Vagina (tissue), 2 donors: ENCODE measurements around the gene GAD1. TPM values are rescaled to one million over a fixed set of nuclear protein-coding genes. Genes with fewer than 3 reads are reported as not detected.

Experiments used
- DNase-seq, 2 donors: peaks; one replicate each; pipeline ENCODE4 v3.0.0-alpha.2; 2017; ENCODE audit errors: extremely low spot score in 2 of 2
- H3K27ac ChIP-seq: fragments of 200-600 bp; sonication (generic); one replicate; pipeline ENCODE4 v1.5.1; 2019
- H3K27me3 ChIP-seq: fragments of 200-600 bp; sonication (generic); one replicate; pipeline ENCODE4 v1.5.1; 2019
- H3K36me3 ChIP-seq, 2 donors: fragments of 200-600 bp; sonication (generic); one replicate each; pipeline ENCODE4 v1.5.1; 2017 to 2019
- H3K4me1 ChIP-seq: fragments of 200-600 bp; sonication (generic); one replicate; pipeline ENCODE4 v1.5.1; 2019
- H3K4me3 ChIP-seq, 2 donors: fragments of 200-600 bp; sonication (generic); 1 replicate in 1 of 2; 2 replicates in 1 of 2; pipeline ENCODE4 v1.5.1; 2016 to 2019
- H3K9me3 ChIP-seq: fragments of 200-600 bp; sonication (generic); one replicate; pipeline ENCODE4 v1.5.1; 2019
- POLR2A ChIP-seq, 2 donors: fragments of 450-650 bp; IDR thresholded peaks; one replicate each; pipeline ENCODE4 v1.6.1; 2017; ENCODE audit warnings: antibody characterized with exemption in 2 of 2, mild to moderate bottlenecking in 2 of 2, moderate library complexity in 2 of 2
- POLR2AphosphoS5 ChIP-seq, 2 donors: sonication (generic); formaldehyde crosslinking; IDR thresholded peaks; one replicate each; pipeline ENCODE4 v1.9.0; 2017; ENCODE audit warnings: antibody characterized with exemption in 2 of 2, mild to moderate bottlenecking in 2 of 2, low read depth in 1 of 2; ENCODE audit not compliant: insufficient read depth in 1 of 2
- intact Hi-C: fragments of 100-400 bp; cut with DNase I; formaldehyde crosslinking; loops from one replicate; pipeline ENCODE4 v1.15.1; 2023
- total RNA-seq: library from RNA; depleted of rRNA; stranded (reverse); fragments of >200 nt; gene quantifications from one replicate; pipeline ENCODE4 v1.2.3, GENCODE V29; 2016
- TF ChIP-seq, protein P1 (sequence below), 3 experiments: fragments of 450-650 bp in 2 of 3; fragments of 200-600 bp in 1 of 3; sonication (generic) in 1 of 3; IDR thresholded peaks; one replicate each; pipeline ENCODE4 v1.5.1; 2017 to 2019; ENCODE audit warnings: antibody characterized with exemption in 3 of 3, mild to moderate bottlenecking in 2 of 3, moderate library complexity in 2 of 3

GAD1 gene
- total RNA-seq, 1 donor from 2014 or later: not detected

DNA sequence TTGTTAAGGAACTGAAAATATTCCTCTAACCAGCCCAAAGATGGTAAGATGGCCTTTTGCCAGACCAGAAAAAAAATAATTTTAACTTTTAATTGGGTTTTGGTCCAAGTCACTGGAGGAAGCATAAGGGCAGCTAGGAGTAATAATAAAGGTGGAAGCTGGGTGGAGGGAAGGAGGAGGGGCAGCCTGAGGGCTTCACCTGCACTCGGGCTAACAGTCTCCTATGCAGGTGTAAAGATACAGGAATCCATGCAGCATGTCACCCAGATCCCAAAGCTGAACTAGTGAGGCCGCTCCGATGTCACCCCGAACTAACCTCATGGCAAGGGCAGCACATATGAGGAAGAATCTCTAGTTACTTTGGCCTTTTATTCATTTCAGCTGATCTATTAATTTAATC lies 75.2 kb downstream of the GAD1 start:
- no peaks in the 10 kb centered on the region for H3K36me3 ChIP-seq
- H3K9me3 ChIP-seq: no peaks in the 10 kb centered on the region
- intact Hi-C loops: no loop called here
- no peak overlapping the region for H3K27ac ChIP-seq
- no peak for TF ChIP-seq POLR2A (IDR thresholded peaks at IDR 0.05)
- TF ChIP-seq, protein P1, sequence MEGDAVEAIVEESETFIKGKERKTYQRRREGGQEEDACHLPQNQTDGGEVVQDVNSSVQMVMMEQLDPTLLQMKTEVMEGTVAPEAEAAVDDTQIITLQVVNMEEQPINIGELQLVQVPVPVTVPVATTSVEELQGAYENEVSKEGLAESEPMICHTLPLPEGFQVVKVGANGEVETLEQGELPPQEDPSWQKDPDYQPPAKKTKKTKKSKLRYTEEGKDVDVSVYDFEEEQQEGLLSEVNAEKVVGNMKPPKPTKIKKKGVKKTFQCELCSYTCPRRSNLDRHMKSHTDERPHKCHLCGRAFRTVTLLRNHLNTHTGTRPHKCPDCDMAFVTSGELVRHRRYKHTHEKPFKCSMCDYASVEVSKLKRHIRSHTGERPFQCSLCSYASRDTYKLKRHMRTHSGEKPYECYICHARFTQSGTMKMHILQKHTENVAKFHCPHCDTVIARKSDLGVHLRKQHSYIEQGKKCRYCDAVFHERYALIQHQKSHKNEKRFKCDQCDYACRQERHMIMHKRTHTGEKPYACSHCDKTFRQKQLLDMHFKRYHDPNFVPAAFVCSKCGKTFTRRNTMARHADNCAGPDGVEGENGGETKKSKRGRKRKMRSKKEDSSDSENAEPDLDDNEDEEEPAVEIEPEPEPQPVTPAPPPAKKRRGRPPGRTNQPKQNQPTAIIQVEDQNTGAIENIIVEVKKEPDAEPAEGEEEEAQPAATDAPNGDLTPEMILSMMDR (IDR thresholded peaks at IDR 0.05): no peak
- TF ChIP-seq POLR2AphosphoS5 (IDR thresholded peaks at IDR 0.05; ENCODE audit: insufficient read depth in 1 of 2, low read depth in 1 of 2): no peak
- no peak overlapping the region for H3K4me3 ChIP-seq
- no peaks in the 10 kb centered on the region for H3K27me3 ChIP-seq
- DNase-seq: no peak
- no peaks in the 10 kb centered on the region for H3K4me1 ChIP-seq

DNA sequence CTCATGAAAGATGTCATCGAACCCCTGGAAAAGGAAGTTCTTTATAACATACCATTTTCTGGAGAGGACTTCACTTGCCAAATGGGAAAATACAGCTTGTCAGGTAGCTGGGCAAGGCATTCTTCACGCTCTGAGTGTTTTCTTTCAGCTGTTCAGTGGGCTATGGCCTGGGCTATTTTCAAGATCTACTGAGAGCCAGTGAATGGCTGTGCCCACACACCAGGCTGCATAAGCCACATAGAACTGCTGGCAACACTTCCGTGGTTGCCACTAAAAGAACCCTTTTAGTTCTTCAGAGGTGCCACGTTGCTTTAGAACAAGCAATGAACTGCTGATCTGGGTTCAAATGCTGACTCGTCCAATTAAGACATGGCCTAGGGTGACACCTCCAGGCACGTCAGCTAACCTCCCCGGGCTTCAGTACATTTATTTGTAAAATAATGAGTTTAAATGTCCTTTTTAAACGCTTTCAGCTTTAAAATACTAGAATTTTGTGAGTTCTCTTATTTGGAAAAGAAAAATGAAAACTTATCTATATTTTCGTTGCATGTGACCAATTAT lies 75.8 kb downstream of the GAD1 start:
- H3K27ac ChIP-seq: no peak overlapping the region
- H3K4me1 ChIP-seq: no peaks in the 10 kb centered on the region
- no peak overlapping the region for H3K4me3 ChIP-seq
- intact Hi-C loops: no loop called here
- no peak for TF ChIP-seq POLR2AphosphoS5 (IDR thresholded peaks at IDR 0.05; ENCODE audit: insufficient read depth in 1 of 2, low read depth in 1 of 2)
- TF ChIP-seq, protein P1 (IDR thresholded peaks at IDR 0.05): no peak
- no peaks in the 10 kb centered on the region for H3K36me3 ChIP-seq
- no peaks in the 10 kb centered on the region for H3K9me3 ChIP-seq
- DNase-seq: no peak
- H3K27me3 ChIP-seq: no peaks in the 10 kb centered on the region

DNA sequence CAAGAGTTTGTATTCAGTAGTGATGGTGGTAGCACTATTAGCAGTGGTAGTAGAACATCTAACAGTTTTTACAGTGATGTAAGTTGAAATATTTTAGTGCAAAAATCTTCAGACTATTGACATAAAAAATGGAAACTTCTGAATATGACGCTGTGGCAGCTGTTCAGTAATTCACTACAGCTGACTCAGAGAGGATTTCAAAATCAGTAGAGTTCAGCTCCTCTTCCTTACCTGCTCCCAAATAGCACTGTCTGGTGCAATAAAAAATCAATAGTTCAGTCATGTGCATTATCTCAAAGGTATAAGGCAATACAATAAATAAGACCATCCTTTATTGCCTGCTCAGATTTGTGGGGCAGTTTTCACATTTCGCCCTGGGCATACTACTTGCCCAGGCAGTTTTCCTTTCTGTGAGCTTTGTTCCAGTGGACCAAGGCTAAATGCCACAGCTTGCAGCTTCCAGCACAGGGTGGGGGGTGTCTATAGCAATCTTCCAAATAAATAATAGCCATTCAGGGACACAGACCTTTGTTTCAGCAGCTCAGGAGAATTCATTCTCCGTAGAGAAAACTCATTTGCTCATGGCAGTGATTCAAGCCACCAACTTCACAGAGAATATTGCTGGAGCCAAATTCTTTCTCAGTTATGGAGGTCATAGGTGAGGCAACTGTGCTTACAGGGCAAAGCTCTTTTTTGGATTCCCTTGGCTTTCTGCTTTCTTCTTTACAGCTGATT lies 78.5 kb downstream of the GAD1 start:
- no peak overlapping the region for H3K4me3 ChIP-seq
- no peaks in the 10 kb centered on the region for H3K27me3 ChIP-seq
- no peaks in the 10 kb centered on the region for H3K36me3 ChIP-seq
- H3K27ac ChIP-seq: no peak overlapping the region
- DNase-seq: no peak
- no peaks in the 10 kb centered on the region for H3K9me3 ChIP-seq
- H3K4me1 ChIP-seq: no peaks in the 10 kb centered on the region
- intact Hi-C loops: no loop called here
- TF ChIP-seq, protein P1 (IDR thresholded peaks at IDR 0.05): no peak
- TF ChIP-seq POLR2AphosphoS5 (IDR thresholded peaks at IDR 0.05; ENCODE audit: insufficient read depth in 1 of 2, low read depth in 1 of 2) (no peak), POLR2A (IDR thresholded peaks at IDR 0.05) (no peak)

DNA sequence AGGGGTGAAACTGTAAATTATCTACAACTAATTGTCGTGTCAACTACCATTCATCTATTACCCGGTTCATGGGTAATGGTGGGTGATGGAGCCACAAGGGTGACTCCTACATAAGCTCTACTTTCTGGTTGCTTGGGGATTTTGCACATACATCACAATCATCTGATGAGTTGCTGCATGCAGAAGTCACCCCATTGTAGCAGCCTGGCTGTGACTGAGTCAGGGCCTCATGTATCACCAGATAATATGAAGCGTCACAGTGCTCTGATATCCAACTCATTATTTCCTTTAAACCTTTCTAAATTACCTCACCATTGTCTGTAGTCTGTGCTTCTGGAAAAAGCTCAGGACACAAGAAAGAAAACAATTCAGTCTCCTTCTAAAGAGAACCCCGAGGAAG lies 79.9 kb downstream of the GAD1 start:
- intact Hi-C loops: no loop called here
- Histone ChIP-seq H3K4me3 (no peak overlapping the region), H3K9me3 (no peaks in the 10 kb centered on the region), H3K4me1 (no peaks in the 10 kb centered on the region), H3K27me3 (no peaks in the 10 kb centered on the region), H3K27ac (no peak overlapping the region), H3K36me3 (no peaks in the 10 kb centered on the region)
- DNase-seq: no peak
- TF ChIP-seq POLR2AphosphoS5 (IDR thresholded peaks at IDR 0.05; ENCODE audit: insufficient read depth in 1 of 2, low read depth in 1 of 2) (no peak), POLR2A (IDR thresholded peaks at IDR 0.05) (no peak)
- TF ChIP-seq, protein P1 (IDR thresholded peaks at IDR 0.05): no peak

DNA sequence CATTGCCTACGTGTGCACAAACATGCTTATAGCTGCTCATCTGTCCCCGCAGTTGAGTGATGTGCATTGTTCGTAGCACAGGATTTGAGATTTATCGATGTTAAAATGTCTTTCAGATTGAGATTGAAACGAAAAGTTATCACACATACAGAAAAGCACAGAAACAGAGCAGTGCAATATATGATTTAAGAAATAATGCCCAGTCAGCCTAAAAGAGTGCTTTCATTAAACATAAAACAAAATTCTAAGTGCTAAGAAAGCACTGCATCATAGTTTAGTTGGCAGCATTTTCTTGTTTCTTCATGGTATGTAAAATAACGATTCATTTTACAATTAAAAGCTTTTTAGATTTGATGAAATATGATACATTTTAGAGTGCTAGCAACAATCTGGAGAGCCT lies 80.4 kb downstream of the GAD1 start:
- intact Hi-C loops: no loop called here
- Histone ChIP-seq H3K27me3 (no peaks in the 10 kb centered on the region), H3K4me1 (no peaks in the 10 kb centered on the region), H3K27ac (no peak overlapping the region), H3K4me3 (no peak overlapping the region), H3K36me3 (no peaks in the 10 kb centered on the region), H3K9me3 (no peaks in the 10 kb centered on the region)
- DNase-seq: no peak
- no peak for TF ChIP-seq POLR2AphosphoS5 (IDR thresholded peaks at IDR 0.05; ENCODE audit: insufficient read depth in 1 of 2, low read depth in 1 of 2)
- no peak for TF ChIP-seq POLR2A (IDR thresholded peaks at IDR 0.05)
- TF ChIP-seq, protein P1 (IDR thresholded peaks at IDR 0.05): no peak
